DLD1 (cell line): Measurements from ENCODE around the gene OXNAD1.

Experiments used
- in situ Hi-C: cut with HindIII; loops from 2 replicates; pipeline ENCODE4 v1.10.0; 2017; ENCODE audit warnings: low sequenced_read_pairs

Gene OXNAD1

DNA sequence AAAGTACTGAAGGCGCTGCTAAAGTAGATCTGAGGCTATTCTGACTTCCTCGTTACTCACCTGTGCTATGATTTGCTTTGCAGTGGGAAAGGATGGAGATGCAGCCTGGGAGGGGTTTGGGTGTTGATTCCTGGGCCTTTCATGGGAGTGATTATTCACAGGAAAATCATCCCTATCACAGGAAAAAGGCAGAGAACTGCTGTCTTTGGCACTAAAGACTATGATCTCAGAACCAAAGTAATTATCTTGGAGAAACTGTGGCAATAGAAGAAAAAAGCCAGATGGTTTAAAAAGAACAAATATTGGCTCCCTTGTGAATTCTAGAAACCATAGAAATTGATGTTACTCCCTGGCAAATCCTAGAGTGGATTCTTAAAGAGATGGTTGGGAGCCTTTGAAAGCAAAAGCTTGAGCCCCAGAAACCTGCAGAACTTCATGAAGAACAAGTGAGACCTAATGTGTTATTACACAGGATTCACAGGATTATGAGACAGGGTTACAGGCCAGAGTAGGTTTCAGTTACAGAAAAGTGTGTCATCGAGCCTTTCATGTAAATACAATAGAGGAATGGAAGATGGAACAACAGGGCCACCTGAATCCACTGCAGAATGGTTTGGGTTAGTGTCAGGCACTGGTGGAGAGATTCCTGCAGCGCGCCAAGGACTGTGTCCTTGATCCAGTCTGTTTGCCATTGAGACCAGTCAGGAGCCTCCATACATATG is 85.7 kb downstream of the OXNAD1 start:
- in situ Hi-C loops, result no loop called here

DNA sequence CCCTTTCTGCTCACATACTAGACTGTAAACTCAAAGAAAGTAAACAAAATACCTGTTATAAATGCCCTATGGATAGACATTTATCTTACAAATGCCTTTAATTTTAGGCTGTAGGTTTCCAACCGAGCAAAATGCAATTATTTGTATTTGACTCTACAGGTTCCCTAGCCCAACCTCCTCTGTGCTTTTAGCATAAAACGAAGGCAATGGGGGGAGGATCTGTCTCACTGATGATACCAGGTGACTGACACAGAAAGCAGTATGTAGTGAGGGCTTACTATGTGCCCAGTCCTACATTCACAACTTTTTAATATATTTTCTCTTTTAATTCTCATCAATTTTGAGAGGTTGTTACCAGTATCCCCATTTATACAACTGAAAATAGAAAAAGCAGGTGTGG is 87.4 kb downstream of the OXNAD1 start:
- in situ Hi-C loops, result no loop called here

DNA sequence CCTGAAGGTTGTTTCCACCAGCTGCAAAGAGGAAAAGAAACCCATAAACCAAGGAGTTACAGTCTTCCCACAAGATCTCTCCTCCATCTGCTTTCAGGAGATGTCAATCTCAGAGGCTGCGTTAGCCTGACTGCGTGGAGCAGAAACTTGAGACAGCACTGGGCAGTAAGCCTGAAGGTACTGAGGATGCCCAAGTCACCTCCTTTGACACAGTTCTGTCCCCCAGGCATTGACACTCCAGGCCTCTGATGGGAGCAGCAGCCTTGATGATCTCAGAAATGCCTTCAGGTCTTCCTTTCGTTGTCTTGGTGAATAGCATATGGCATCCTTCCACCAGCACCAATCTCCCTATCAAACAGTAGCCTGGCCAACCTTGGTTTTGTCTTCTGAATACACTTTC is 89.3 kb downstream of the OXNAD1 start:
- in situ Hi-C loops, result no loop called here
